GM21367 (cell line): ENCODE results near the gene TRIM7.
A peak's percentile ranks its signal among the peaks of the same experiment; 100 is the strongest.

Experiments
- ATAC-seq: cut with Tn5 transposase; IDR thresholded peaks from one replicate; pipeline ENCODE4 v1.9.1; 2021; ENCODE audit not compliant: unreplicated experiment

Gene TRIM7

GRCh38 chr5:181233088-181233800 lies 28.2 kb upstream of the TRIM7 start:
- ATAC-seq, result no peak

GRCh38 chr5:181232593-181232992 lies 27.6 kb upstream of the TRIM7 start:
- ATAC-seq, result no peak

- ATAC-seq, result no peak
Measured at GRCh38 chr5:181231432-181231831, 26.4 kb upstream of the TRIM7 start.

- no peak for ATAC-seq
Measured at GRCh38 chr5:181230551-181230950, 25.6 kb upstream of the TRIM7 start.

- no peak for ATAC-seq
Measured at GRCh38 chr5:181229996-181230395, 25.0 kb upstream of the TRIM7 start.

GRCh38 chr5:181224390-181225229 lies 19.6 kb upstream of the TRIM7 start:
- ATAC-seq, result no peak

- ATAC-seq, result peak; percentile 3
Measured at GRCh38 chr5:181223729-181224389, 18.9 kb upstream of the TRIM7 start.

GRCh38 chr5:181223058-181223728 lies 18.2 kb upstream of the TRIM7 start, which contains the start of gene TRIM41:
Gene TRIM41 (plus strand): TSS chr5:181223281. CDS start chr5:181224000, 719 bp downstream.
- peak; percentile 57 for ATAC-seq

- no peak for ATAC-seq
Measured at GRCh38 chr5:181222630-181223057, 17.6 kb upstream of the TRIM7 start.

- peak; percentile 37 for ATAC-seq
Measured at GRCh38 chr5:181221792-181222629, 17.0 kb upstream of the TRIM7 start.

- no peak for ATAC-seq
Measured at GRCh38 chr5:181221105-181221791, 16.3 kb upstream of the TRIM7 start.

GRCh38 chr5:181220178-181220515 lies 15.2 kb upstream of the TRIM7 start:
- no peak for ATAC-seq

GRCh38 chr5:181219262-181220177 lies 14.5 kb upstream of the TRIM7 start:
- no peak for ATAC-seq

- ATAC-seq, result no peak
Measured at GRCh38 chr5:181218795-181219124, 13.8 kb upstream of the TRIM7 start.

- ATAC-seq, result no peak
Measured at GRCh38 chr5:181217803-181218062, 12.7 kb upstream of the TRIM7 start.

- no peak for ATAC-seq
Measured at GRCh38 chr5:181217111-181217802, 12.3 kb upstream of the TRIM7 start.

GRCh38 chr5:181215997-181216989 lies 11.3 kb upstream of the TRIM7 start:
- ATAC-seq, result no peak
